ENCODE measurements around the gene ZNF423. TPM values are rescaled to one million over a fixed set of nuclear protein-coding genes. Genes with fewer than 3 reads are reported as not detected.

The ZNF423 gene
- total RNA-seq, 6 experiments from 2014 or later, result not detected

DNA sequence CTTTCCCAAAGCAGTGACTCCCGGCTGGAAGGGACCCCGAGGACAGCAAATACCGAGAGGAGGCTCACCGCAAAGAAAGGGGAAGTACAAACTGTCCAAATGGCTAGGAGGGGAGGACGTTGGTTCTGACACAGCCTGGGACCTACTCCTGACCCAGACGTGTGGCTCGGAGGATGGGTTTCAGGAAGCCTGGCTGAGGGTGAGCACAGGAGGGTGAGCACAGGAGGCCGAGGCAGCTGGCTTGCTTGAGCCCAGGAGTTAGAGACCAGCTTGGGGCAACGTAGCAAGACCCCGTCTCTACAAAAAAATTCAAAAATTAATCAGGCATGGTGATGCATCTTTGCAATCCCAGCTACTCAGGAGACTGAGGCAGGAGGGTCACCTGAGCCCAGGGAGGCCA is 399.1 kb downstream of the ZNF423 start:
- Mint-ChIP-seq H3K9me3 (peaks cover 32% of the 10 kb centered on the region), H3K27me3 (ENCODE audit: insufficient read depth) (no peaks in the 10 kb centered on the region), H3K27ac (no peak overlapping the region), H3K4me3 (no peak overlapping the region), H3K36me3 (ENCODE audit: low read depth) (no peaks in the 10 kb centered on the region), H3K4me1 (ENCODE audit: low read depth) (no peaks in the 10 kb centered on the region)
- TF ChIP-seq, protein P1, sequence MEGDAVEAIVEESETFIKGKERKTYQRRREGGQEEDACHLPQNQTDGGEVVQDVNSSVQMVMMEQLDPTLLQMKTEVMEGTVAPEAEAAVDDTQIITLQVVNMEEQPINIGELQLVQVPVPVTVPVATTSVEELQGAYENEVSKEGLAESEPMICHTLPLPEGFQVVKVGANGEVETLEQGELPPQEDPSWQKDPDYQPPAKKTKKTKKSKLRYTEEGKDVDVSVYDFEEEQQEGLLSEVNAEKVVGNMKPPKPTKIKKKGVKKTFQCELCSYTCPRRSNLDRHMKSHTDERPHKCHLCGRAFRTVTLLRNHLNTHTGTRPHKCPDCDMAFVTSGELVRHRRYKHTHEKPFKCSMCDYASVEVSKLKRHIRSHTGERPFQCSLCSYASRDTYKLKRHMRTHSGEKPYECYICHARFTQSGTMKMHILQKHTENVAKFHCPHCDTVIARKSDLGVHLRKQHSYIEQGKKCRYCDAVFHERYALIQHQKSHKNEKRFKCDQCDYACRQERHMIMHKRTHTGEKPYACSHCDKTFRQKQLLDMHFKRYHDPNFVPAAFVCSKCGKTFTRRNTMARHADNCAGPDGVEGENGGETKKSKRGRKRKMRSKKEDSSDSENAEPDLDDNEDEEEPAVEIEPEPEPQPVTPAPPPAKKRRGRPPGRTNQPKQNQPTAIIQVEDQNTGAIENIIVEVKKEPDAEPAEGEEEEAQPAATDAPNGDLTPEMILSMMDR (IDR thresholded peaks at IDR 0.05), result no peak
- no peak for DNase-seq

DNA sequence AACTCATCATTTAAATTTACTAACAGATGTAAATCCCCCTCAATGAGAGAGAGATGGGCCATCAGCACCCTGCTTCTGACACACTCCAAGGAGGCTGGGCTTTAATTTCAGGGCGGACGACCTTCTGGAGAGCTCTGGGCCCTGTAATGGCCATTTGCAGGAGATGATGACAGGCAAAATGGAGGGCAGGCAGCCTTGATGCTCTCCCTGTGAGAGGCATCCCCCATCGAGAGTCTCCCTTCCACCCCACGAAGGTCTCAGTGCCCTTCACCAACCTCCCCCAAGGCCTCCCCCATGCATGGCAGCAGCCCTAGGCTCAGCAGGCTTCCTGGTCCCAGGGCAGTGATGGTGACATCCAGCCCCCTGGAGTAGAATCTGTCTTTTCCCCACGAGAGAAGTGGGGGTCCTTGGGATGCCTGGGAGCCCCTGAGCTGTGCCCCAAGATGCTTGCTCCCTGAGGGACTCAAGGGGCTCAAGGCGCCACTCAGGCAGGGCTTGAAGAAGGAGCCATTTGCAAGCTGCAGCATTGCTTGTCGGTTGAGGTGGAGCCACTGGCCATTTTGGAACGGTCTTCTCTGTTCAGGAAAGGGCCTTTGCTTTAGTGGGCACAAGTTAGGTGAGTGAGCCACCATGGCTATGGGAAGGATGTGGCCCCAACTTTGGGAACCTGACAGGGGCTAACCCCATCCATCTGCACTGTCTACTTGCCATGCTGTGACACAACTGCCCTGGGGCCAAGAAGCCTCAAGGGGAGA is 399.7 kb downstream of the ZNF423 start:
- Mint-ChIP-seq H3K36me3 (ENCODE audit: low read depth) (no peaks in the 10 kb centered on the region), H3K4me1 (ENCODE audit: low read depth) (no peaks in the 10 kb centered on the region), H3K27me3 (ENCODE audit: insufficient read depth) (no peaks in the 10 kb centered on the region), H3K4me3 (no peak overlapping the region), H3K9me3 (peaks cover 36% of the 10 kb centered on the region), H3K27ac (no peak overlapping the region)
- TF ChIP-seq, protein P1 (IDR thresholded peaks at IDR 0.05), result no peak
- no peak for DNase-seq

DNA sequence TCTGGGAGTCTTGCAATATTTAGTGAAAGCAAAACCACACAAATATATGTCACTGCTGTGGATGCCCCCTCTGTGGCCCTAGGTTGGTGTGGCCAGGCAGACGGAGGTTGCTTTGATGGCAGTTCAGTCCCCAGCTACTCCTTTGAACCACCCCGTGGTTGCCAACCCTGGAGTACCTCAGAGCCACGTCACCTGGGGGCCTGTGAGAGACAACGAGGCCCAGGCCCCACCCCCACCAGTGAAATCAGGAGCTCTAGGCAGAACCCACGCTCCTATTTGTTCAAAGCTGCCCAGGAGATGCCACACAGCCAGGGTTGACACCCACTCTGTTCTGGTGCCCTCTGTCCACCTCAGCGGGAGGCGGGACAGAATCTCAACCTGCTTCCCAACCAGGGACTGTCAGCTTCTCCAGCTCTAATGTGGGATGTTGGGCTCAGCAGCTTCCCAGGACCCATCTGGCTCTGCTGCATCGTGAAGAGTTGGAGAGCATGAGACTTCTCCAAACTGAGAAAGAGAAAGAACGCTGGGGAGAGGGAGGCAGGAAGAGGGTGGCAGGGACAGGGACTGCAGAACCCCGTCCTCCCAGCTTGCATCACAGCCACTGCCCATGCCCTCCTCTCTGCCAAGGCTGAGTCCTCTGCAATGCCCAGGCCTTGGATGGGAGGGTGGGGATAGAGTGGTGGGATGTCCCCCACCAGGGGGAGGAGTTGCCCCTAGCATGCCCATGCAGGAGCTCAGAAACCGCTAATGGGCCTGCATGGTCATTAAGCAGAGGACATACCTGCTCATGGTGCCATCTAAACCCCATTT is 400.5 kb downstream of the ZNF423 start:
- H3K27ac Mint-ChIP-seq, result no peak overlapping the region
- no peak for DNase-seq
- TF ChIP-seq, protein P1 (IDR thresholded peaks at IDR 0.05), result no peak
- H3K27me3 Mint-ChIP-seq (ENCODE audit: insufficient read depth), result no peaks in the 10 kb centered on the region
- no peaks in the 10 kb centered on the region for H3K4me1 Mint-ChIP-seq (ENCODE audit: low read depth)
- peaks cover 44% of the 10 kb centered on the region for H3K9me3 Mint-ChIP-seq
- no peaks in the 10 kb centered on the region for H3K36me3 Mint-ChIP-seq (ENCODE audit: low read depth)
- no peak overlapping the region for H3K4me3 Mint-ChIP-seq

DNA sequence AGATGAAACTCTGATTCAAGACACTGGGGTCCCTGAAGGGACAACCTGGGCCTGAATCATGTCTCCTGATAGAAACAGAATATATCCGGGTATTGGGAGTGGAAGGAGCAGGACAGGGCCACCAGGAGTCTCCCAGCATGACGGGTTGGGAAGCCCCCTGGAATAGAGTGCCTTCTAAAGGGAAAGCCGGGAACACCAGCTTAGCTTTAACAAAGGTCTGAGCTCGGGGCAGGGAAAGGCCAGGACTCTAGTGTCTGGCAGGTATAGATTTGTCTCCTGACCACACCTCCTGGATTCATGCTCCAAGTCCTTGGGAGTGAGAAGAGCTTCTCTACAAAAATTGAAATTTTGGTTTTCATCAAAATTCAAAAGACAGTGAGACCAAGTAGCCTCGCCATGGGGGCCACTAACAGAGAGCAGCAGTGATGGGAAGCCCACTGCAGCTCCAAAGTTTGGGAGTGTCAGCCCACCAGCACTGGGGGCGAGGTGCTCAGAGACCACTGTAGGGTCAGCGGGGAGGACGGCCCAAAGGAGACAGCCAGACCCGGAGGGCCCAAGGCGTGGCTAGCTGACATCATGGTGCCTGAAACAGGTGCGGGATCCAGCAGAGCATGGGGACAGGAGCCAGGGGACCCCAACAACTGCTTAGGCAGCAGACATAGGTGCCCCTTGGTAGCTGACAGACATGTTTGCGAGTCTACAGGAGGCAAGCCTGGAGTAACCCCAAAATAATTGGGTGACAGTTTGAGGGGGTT is 401.3 kb downstream of the ZNF423 start:
- Mint-ChIP-seq H3K36me3 (ENCODE audit: low read depth) (no peaks in the 10 kb centered on the region), H3K4me3 (no peak overlapping the region), H3K27ac (no peak overlapping the region), H3K9me3 (peaks cover 44% of the 10 kb centered on the region), H3K27me3 (ENCODE audit: insufficient read depth) (no peaks in the 10 kb centered on the region), H3K4me1 (ENCODE audit: low read depth) (no peaks in the 10 kb centered on the region)
- DNase-seq, result no peak
- TF ChIP-seq, protein P1 (IDR thresholded peaks at IDR 0.05), result no peak

DNA sequence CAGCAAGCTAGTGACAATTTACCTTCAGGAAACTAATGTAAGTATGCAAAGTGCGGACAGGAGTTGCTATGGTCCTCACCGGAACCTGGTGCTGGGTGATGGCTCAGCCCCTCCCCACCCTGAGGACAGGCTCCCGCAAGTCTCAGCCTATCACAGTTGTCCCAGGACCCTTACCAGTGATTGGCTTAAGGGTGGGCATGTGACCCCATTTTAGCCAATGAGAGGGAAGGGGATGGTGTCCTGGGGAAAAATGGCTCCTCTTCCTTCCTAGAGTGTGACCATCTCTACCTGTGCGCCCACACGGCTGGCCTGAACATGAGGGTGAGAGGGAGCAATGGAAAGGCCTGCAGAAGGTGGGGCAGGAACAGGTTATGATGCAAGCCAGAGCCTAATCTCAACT is 401.9 kb downstream of the ZNF423 start:
- Mint-ChIP-seq H3K27ac (no peak overlapping the region), H3K27me3 (ENCODE audit: insufficient read depth) (no peaks in the 10 kb centered on the region)
- TF ChIP-seq, protein P1 (IDR thresholded peaks at IDR 0.05), result no peak

More for the DNA sequence above, 401.9 kb downstream of the ZNF423 start:
- no peak overlapping the region for H3K4me3 Mint-ChIP-seq
- no peaks in the 10 kb centered on the region for H3K4me1 Mint-ChIP-seq (ENCODE audit: low read depth)
- peaks cover 44% of the 10 kb centered on the region for H3K9me3 Mint-ChIP-seq
- H3K36me3 Mint-ChIP-seq (ENCODE audit: low read depth), result no peaks in the 10 kb centered on the region
- DNase-seq, result no peak
